Measurements from ENCODE around the gene LITAF. TPM values are rescaled to one million over a fixed set of nuclear protein-coding genes. Genes with fewer than 3 reads are reported as not detected.
A peak's percentile ranks its signal among the peaks of the same experiment; 100 is the strongest.

Gene LITAF
- total and polyA plus RNA-seq, 3 donors from 2014 or later = 9.9 to 31.5 (median 13.6) TPM

GRCh38 chr16:11621920-11622651 is 35.4 kb upstream of the LITAF start:
- DNase-seq = no peak
- intact Hi-C loops (cut with DNase I; ENCODE audit: low total_unique reads) = no loop called here
- 42 to 50% methylated on average over 18 to 19 of the region's 19 CpGs for whole genome bisulfite sequencing, 2 donors
- H3K36me3 ChIP-seq (ENCODE audit: low read depth, missing control alignments) = no peaks in the 10 kb centered on the region
- H3K27me3 ChIP-seq = no peaks in the 10 kb centered on the region
- H3K4me3 ChIP-seq = no peak overlapping the region
- H3K9me3 ChIP-seq = no peaks in the 10 kb centered on the region
- H3K4me1 ChIP-seq = peaks cover 10% of the 10 kb centered on the region
- TF ChIP-seq POLR2A (IDR thresholded peaks at IDR 0.05) (no peak), CTCF (IDR thresholded peaks at IDR 0.05) (no peak)
- H3K27ac ChIP-seq = peak overlapping the region; percentile 44 to 62

- intact Hi-C loops (cut with DNase I; ENCODE audit: low total_unique reads) = no loop called here
- H3K9me3 ChIP-seq = no peaks in the 10 kb centered on the region
- no peak overlapping the region for H3K4me3 ChIP-seq
- DNase-seq = no peak
- TF ChIP-seq POLR2A (IDR thresholded peaks at IDR 0.05) (no peak), CTCF (IDR thresholded peaks at IDR 0.05) (no peak)
- WGBS, 2 donors = 57 to 59% methylated on average over 6 of the region's 6 CpGs
- no peaks in the 10 kb centered on the region for H3K27me3 ChIP-seq
- peak overlapping the region; percentile 44 to 62 for H3K27ac ChIP-seq
- no peaks in the 10 kb centered on the region for H3K36me3 ChIP-seq (ENCODE audit: low read depth, missing control alignments)
- peaks cover 10% of the 10 kb centered on the region for H3K4me1 ChIP-seq
These were observed 34.8 kb upstream of the LITAF start for GRCh38 chr16:11621539-11621919.

GRCh38 chr16:11620243-11621003 is 33.7 kb upstream of the LITAF start:
- H3K9me3 ChIP-seq = no peaks in the 10 kb centered on the region
- 87 to 94% methylated on average over 8 of the region's 8 CpGs for WGBS, 2 donors
- DNase-seq = no peak
- H3K27me3 ChIP-seq = no peaks in the 10 kb centered on the region
- no peak overlapping the region for H3K27ac ChIP-seq
- no peaks in the 10 kb centered on the region for H3K36me3 ChIP-seq (ENCODE audit: low read depth, missing control alignments)
- no peak overlapping the region for H3K4me3 ChIP-seq
- TF ChIP-seq CTCF (IDR thresholded peaks at IDR 0.05) = no peak
- TF ChIP-seq POLR2A (IDR thresholded peaks at IDR 0.05) = no peak
- peaks cover 10% of the 10 kb centered on the region for H3K4me1 ChIP-seq
- intact Hi-C loops (cut with DNase I; ENCODE audit: low total_unique reads) = no loop called here

- Histone ChIP-seq H3K27me3 (no peaks in the 10 kb centered on the region), H3K36me3 (ENCODE audit: low read depth, missing control alignments) (no peaks in the 10 kb centered on the region), H3K27ac (no peak overlapping the region), H3K9me3 (no peaks in the 10 kb centered on the region), H3K4me1 (peaks cover 10% of the 10 kb centered on the region), H3K4me3 (no peak overlapping the region)
- no peak for DNase-seq
- 89 to 90% methylated on average over 2 of the region's 2 CpGs for WGBS, 2 donors
- TF ChIP-seq CTCF (IDR thresholded peaks at IDR 0.05) = no peak
- no peak for TF ChIP-seq POLR2A (IDR thresholded peaks at IDR 0.05)
- intact Hi-C loops (cut with DNase I; ENCODE audit: low total_unique reads) = no loop called here
These were observed 32.7 kb upstream of the LITAF start for GRCh38 chr16:11619327-11619851.

Data from testis (tissue), 3 donors.